DMS153 (cell line): ENCODE data around the gene LAMTOR2.
"Not testable (repeated sequence)": the region's sequence is repeated elsewhere in the genome, so short reads cannot be mapped to it uniquely, and the experiment has no call there.

Experiments used
- DNase-seq: peaks from one replicate; lab custom pipeline; 2025; lab: John Stamatoyannopoulos, UW

The LAMTOR2 gene

DNA sequence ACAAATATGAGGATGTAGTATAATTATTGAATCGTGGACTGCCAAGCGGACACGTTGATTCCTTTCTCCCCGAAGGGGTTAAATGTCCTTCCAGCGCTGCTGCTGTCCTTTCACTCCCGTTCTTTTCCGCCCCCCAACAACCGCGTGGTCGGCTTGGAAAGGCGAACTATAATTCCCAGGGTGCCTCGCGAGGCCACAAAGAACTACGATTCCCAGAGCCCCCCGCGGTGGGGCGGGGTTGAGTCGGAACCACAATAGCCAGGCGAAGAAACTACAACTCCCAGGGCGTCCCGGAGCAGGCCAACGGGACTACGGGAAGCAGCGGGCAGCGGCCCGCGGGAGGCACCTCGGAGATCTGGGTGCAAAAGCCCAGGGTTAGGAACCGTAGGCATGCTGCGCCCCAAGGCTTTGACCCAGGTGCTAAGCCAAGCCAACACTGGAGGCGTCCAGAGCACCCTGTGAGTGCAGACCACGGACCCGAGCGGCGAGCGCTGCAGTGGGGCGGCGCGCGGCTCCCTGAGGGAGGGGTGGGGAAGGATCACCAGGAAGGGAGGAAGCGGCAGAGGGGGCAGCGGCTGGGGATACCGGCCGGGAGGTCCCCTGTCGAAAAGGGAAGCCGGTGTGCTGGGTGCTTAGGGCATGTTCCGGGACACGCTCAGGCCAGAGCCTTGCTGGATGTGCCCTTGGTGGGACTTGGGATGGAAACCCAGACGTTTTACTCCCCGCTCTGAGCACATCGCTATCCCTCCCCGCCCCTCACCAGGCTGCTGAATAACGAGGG, at the start of gene LAMTOR2:
LAMTOR2 (plus strand) TSS at position 283 of the 781 bp plus-strand sequence; CDS start at position 391, 108 bp downstream.
- DNase-seq: peak; percentile 98

DNA sequence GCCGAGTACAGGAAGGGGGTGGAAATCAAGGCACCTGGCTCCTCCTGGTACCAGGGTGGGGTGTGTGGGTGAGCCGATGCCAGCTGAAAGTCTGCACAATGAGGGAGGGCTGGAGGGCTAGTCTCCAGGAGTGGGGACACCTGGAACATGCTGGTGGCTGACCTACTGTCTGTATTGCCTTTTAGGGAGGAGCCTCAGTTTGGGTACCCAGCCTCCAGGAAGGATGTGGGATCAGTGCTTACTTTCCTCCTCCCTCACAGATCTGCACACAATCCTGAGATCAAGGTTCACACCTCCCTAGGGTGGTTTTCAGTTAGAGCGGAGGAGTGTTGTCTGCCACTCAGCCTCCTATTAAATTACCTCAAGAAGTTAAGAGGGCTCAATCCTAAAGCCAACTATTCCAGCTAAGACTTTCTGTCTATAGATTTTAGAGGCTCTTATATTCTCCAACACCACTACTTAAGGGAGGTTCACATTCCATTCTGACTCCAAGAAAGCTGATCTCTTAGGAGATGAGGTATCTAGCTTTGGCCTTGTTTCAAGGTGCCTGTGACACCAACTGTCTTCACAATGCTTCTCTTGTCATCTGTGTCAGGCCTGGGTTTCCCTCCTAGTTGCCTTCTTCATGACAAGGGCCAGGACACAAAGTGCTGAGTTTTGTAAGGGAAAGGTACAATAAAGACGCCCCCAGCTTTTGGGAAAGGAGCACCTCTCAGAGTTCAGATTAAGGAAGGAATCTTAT, 49.6 kb upstream of the LAMTOR2 start:
- no peak for DNase-seq

DNA sequence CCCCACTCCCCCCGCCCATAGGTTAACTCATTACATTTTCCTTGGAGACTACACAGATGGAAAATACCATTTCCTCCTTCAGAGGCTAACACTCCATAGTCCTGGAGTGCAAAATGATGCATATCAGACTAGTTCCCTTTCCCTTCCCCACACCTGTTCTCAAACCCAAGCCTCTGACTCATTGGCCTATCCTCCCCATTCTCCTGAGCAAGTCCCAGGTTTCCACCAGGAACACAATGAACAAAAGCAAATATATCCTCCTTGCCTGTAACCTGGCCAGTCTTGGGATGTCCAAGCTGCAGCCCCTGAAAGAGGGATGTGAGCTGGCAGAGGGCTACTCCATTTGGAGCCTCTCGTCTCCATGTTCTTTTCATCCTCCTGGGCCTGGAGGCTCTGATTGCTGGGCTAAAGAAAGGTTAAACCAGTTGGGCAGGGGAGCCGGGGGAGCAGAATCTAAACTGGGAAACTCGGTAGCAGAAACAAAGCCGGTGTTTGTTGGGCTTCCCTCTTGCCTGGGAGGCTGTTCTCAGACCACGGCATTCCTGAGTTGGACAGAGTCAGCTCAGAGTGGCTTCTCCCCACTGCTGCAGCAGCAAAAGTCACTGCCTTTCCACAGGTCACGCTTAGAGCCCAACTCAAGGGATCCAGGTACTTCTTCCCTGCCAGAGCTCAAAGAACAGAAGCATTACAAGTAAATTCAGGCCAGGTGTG, 47.8 kb upstream of the LAMTOR2 start:
- DNase-seq: no peak

DNA sequence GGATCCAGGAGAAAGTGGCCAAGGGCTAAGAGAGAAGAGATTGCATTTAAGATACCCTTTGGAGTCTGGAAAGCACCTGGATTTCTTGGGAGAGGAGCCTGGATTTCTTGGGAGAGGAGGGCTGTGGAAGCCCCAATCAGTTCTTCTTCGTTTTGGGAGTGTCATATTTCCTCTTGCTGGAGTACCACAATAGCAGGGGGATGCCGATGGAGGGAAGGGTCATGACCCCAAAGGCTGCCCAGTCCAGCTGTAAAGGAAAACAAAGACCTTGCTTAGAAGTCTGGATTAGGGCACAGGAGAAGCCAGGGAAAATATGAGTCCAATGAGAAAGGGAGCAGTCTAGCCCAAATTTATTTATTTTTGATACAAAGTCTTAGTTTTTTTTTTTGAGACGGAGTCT, 45.2 kb upstream of the LAMTOR2 start:
- DNase-seq: no peak

DNA sequence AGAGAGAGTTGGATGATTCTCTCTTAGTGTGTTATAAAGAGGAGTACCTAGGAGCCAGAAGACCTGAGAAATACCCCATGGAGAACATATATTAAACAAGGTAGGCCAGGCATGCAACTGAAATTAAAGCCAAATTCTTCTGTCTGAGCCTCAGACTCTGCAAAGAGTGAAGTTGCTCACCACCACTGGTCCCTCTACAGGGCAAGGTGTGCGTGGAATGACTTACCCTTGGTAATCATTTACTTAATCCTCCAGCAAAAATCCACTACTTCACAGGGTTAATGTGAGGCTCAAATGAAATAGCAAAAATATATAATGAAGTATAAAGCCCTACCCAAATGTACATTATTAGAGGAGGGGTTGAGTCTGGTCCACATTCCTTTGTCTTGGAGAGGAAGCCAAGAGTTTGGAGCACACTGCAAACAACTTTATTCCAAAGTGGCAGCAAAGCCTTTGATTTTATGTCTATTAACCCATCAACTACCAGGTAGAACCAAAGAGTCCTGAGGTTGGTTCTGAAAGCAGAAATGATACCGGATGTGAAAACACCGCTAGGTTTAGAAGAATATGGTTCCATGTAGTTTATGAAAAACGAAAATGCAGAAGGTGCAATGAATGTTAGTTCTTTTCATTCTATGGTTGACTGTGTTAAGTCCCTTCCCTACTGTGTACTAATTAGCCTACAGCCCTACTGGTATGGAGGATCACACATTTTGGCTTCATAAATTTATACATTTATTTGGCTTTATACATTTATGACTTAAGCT, 42.3 kb upstream of the LAMTOR2 start:
- no peak for DNase-seq

DNA sequence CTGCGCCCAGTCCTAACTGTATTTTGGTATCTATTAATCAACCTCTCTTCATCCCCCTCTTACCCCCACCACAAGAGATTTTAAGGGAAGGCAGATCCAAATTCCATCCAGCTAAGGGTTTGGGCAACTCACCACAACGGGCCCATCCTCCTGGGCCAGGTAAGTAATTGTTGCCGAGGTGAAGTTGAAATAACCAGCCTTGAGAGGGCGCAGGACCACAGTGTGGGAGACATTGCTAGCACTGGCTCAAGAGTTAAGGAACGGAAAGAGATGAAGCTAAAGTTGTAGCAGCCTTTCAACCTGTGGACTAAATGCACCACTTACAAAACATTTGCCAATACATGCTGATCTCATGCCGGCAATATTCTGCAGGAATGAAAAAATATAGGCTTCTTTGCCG, 39.8 kb upstream of the LAMTOR2 start:
- no peak for DNase-seq

DNA sequence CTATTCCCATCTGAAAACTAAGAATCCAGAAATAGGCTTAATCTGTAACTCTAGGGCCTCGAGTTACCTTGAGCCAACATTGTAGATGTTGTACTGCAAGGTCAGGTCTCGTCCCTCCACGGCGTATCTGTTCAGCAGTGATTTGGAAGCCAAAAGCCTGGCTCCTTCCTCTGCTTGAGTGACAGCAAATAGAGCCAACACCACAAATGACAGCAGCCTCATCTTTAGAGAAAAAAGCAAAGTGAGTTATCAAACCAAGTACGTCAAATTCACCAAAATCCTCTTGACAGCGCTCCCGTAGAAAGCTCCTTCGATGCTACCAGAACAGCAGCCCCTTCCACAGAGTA, 34.7 kb upstream of the LAMTOR2 start:
- DNase-seq: no peak

DNA sequence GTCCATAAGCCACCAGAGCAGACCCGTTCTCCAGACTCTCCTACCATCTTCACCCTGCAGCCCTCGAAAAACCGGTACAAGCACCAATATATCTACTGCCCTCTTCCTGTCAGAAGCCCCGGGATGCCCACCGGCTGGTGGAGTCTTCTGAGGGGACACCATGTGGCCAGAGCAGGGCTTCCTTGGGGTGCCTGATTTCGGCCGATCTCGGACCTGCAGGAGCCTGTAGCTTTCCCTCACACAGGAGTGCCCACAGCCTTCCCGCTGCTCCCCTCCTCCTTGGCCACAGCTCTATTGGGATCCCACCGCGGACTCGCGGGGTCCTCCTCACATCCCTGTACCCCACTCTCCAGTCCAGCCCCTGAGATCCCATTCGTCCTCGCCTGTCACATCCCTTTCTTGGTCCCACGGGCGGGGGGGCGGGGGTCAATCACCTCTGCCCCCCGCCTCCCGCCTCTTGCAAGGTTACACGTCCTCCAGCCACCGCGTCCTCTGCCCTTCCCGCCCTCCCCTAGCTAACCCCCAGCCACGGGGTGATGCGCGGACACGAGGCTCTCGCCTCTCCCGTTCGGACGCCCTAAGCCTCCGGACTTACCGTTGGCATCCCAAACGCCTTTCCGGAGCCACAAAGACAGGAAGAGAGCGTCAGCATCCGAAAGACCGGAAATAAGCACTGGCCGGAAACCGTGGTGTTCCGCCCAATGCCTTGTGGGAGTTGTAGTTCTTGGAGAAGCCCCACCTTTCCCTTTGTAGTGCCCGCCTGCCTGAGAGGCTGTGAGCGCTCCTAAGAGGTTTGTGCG, 34.1 kb upstream of the LAMTOR2 start, which contains the start of gene SSR2:
SSR2 (minus strand) TSS at position 659 of the 800 bp plus-strand sequence. CDS start 784 bp downstream, outside the sequence.
- DNase-seq: peak; percentile 94

DNA sequence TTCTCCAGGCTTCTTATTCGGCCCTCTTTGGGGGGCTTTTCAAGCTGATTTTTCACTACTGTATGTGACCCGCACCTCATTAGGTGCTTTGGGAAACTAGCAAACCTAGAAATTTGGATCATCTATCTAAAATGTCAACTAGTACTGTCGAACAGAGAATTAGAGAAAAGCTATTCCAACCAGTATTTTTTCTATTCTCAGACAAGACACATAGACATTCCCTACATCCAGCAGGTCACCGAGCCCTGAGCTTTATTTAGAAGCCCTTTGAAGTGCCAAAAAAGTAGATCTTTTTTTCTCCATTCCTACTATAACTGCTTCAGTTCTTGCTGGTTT, 33.5 kb upstream of the LAMTOR2 start:
- DNase-seq: no peak

DNA sequence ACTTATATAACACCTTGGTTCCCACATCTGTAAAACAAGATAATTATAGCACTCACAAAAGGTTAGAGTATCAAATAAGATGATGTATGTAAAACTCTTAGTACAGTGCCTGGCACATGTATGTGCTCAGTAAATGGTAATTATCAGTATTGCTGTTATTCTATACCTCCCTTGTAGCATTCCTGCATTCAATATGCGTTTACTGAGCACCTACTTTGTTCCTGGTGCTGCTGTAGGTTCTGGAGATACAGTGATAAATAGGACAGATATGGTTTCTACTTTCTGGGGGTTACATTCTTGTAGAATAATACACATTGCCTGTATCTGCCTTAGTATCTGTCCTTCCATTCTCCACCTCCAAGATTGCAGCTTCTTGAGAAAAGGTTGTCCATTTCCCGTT, 32.6 kb upstream of the LAMTOR2 start:
- DNase-seq: no peak

DNA sequence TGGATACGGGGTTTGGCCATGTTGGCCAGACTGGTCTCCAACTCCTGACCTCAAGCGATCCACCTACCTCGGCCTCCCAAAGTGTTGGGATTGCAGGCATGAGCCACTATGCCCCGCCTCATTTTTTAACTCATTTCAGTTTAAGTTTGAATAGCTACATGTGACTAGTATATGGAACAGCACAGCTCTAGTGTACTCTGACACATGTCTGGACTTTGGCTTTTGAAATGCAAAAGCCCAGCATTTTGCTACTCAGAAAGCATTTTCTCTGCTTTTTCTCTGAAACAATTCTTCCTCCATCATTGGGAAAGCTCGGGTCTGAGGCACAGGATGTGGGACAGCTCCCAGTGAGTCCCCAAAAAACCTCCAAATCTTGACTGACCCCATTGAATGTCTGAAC, 29.8 kb upstream of the LAMTOR2 start:
- DNase-seq: no peak

DNA sequence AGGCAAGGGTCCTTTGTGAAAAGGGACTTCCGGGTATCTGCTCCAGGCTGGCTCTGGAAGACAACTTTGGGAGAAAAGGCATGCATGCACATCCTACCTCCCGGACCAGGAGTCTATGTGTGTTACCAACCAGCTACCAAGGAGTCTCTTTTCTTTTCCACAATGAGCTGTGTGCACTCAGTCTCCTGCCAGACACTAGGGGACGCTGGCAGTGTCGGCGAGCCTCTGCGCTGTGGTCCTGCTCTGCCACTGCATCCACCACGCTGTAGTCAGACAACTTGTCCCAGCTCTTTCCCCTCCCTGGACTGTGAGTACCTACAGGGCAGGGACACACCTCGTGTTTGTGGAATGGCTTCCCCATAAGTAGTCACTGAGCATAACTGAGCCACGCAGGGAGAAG, 28.7 kb upstream of the LAMTOR2 start:
- peak; percentile 31 for DNase-seq

DNA sequence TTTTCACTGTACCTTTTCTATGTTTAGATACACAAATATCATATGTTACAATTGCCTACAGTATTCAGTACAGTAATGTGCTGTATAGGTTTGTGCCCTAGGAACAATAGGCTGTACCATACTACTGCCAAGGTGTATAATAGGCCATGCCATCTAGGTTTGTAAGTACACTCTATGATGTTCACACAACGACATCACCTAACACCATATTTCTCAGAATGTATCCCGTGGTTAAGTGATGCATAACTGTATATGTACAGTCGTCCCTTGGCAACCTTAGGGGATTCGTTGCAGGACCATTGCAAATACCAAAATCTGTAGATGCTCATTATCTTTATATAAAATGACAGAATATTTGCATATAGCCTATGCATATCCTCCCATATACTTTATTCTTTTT, 28.0 kb upstream of the LAMTOR2 start:
- DNase-seq: no peak

DNA sequence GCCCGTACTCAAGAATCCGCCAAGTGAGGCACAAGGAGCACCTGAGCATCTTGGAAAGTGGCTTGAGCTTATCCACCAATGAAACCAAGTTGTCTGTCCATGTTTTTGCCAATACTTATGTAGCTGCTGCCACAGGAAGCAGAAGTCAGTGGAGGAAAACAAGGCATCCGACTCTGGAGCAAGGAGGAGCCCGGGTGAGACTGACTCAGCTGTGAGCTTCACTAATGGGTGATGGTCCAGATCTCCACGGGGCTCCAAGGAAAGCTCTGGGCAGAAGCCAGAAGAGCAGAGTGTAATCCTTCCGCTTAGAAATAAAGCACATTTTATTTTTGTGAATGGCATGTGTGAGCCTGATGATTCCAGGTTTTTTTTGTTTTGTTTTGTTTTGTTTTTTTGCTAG, 21.6 kb upstream of the LAMTOR2 start:
- DNase-seq: no peak

DNA sequence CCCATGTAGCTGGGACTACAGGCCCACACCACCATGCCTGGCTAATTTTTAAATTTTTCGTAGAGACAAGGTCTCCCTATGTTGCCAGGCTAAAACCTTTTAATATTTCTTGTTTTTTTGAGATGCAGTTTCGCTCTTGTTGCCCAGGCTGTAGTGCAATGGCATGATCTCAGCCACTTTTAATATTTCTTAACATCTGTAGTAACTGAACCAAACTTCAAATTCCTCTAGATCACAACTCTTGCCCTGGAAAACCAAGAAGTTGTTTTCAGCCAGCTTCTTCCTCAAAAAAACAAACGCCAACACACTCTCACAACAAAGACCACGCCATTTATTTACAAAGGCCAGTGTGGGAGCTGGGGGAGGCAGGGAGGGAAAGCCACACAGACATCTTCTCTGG, 19.6 kb upstream of the LAMTOR2 start:
- not testable (repeated sequence) for DNase-seq

DNA sequence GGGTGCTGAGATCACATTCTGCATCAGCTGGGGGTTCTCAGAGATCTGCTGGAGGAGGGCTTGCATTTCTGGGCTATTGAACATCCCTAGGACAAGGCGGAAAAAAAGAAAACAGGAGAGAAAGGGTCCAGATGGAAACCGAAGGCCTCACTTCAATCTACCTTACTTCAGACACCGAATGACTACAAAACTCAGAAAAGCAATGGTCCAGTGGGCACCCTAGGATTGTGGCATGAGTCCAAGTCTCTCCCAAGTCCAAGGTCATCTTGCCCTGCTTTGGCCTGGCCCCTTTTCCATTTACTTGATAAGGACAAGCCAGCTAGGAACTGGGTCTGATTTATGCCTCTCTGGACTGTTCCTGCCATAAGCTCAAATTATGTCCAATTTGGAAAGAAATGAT, 11.8 kb upstream of the LAMTOR2 start:
- no peak for DNase-seq

DNA sequence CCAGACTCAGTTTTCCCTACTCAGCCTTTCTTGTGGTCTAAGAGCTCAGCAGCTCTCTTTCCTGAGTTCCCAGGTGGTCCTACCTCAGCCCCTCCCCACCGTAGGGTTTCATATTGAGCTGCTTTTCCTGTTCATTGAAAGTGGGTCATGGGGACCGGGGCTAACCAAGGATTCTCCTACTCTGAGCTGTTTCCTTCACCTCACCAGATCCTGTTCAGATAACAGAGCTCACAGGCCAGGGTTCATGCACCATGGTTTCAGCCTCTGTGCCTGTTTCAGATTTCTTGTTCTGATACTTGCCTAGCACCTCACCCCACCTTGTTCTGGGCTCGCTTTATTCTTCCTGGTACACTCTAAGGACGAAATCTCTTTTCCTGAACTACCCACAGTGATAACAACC, 9.5 kb upstream of the LAMTOR2 start:
- DNase-seq: no peak

DNA sequence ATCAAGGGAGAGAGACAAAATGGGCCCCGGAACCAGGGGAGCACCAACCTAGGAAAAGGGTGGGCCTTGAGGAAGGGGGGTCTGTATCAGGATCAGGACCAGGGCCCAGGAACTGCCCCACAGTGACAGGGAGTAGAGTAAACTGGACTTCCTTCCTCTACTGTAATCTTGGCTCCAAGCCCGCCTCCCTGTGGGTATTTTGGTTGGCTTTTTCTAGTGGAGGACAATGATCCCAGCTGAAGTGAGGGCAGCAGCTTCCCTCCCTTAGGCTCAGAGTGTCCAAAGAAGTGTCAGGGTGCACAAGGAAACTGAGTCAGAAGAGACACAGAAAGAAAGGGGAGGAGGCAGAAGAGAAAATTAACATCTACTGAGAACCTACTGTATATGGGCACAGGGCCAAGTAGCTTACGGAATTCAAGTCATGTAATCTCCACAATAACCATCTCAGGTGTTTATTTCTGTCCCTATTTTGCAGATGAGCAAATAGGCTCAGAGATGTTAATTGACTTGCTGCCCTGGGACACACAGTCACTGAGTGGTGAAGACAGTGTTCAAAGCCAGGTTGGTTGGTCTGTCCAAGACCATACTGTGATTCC, 5.8 kb upstream of the LAMTOR2 start:
- DNase-seq: no peak

DNA sequence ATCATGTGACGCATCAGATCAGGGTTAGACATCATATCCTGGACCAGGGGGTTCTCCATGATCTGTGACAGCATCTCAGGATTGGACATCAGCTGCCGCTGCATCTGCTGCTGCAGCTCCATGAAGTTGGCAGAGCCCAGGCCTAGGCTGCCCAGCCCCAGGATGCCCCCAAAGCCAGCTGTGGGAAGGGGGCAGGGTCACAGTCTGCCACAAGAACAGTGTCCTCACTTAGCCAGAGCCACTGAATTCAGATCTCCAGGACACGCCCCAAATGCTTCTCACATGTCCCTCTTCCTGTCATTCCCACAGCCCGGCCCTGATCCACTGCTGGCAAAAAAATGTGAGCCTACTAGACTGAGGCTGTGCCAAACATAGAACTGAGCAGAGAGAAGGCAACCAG, 4.2 kb upstream of the LAMTOR2 start:
- no peak for DNase-seq

DNA sequence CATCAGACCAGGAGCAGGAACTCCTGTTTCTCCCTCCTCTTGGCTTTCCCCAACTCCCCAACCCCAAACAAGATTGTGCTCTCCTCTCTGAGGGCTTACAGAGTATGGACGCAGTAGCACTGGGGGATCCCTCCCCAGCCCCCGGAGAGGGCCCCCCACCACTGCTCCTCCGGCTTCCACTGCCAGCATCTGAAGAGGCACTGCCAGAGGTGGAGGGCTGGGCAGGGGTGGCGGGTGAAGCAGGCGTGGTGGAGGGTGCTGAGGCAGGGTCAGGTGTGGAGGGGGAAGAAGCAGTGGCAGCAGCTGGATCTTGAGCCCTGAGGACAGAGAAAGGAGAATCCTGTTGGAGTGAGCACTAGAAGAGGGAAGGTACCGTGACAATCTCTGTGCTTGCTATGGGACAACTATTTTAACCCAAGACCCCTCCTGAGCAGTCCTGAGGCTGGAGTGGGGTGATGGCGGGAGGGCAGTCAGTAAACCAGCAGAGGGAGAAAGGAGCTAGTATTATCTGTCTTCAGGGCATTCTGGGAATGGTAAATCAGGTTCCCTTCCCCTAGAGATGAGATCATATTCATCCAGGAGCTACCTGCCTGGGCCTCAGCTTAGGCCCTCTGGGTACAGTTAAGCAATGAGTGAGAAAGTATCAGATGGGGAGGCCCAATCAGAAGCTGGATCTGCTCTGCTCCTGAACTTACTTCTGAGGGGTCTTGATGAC, 3.4 kb upstream of the LAMTOR2 start:
- DNase-seq: no peak
